NCI-H774 (cell line): ENCODE measurements around the gene CENPH.
A peak's percentile ranks its signal among the peaks of the same experiment; 100 is the strongest.
"Not testable (repeated sequence)": the region's sequence is repeated elsewhere in the genome, so short reads cannot be mapped to it uniquely, and the experiment has no call there.

Experiments
- DNase-seq: peaks from one replicate; lab custom pipeline; 2025; lab: John Stamatoyannopoulos, UW

The CENPH gene

GRCh38 chr5:69209602-69210001, 20.2 kb downstream of the CENPH start:
- DNase-seq, result no peak

DNA sequence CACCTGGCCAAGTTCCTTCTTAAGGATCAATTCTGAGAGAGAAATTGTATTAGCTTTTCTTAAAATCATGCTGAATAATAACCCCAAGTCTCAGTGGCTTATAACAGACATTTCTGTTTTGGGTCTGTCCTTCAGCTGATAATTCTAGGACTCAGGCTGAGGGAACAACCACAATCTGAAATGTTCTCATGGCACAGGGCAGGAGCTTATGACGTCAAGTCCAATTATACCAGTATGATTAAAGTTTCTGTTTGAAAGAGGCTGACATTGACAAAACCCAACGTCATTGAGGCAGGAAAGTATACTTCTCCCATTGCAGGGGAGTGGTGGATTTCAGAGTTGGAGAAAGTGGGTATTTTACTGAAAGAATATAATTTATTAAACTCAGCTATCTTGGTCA, 21.8 kb downstream of the CENPH start:
- no peak for DNase-seq

- no peak for DNase-seq
These were observed 22.6 kb downstream of the CENPH start for GRCh38 chr5:69212022-69212421.

DNA sequence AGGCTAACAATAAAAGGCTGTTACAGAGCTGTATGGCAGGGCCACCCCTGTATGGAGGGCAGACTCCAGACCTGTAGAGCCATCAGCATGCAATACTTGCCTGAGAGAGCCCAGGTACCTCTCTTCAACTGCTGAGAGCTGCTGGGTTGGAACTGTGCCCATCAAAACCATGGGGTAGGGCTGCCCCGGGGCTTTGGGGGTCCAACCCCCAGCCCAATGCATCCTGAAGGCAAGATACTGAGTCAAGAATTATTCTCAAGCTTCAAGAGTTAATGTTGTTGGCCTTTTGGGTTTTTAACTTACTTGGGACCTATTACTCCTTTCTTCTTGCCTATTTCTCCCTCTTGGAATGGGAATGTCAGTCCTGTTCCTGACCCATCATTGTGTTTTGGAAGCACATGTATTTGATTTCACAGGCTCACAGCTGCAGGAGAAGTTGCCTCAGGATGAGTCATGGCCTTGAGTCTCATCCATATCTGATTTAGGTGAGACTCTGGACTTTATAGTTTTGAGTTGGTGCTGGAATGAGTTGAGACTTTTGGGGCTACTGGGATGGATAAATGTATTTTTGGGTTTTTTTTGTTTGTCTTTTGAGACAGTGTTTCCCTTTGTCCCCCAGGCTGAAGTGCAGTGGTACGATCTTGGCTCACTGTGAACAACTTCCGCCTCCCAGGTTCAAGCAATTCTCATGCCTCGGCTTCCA, 24.3 kb downstream of the CENPH start:
- DNase-seq, result no peak

DNA sequence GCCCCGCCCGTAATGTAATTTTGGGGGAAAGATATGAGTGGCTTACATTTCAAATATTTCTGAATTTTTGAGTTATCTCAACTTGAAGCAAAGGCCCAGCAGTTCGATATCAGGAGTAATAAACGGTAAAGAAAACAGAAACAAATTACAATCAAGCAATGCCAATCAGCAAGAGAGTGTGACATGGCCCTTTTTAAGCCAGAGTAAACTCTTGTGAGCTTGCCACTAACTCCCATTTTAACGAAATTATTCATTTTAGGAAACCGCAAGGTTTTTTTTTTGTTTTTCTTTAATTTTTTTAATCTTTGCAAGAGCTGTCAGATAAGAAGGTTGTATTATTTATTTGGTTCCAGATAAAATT, 27.7 kb downstream of the CENPH start:
- no peak for DNase-seq

- DNase-seq, result peak; percentile 88
These were observed 28.5 kb downstream of the CENPH start for GRCh38 chr5:69217548-69218526.

- no peak for DNase-seq
These were observed 30.6 kb downstream of the CENPH start for GRCh38 chr5:69219939-69220338.

GRCh38 chr5:69220371-69220770, 31.0 kb downstream of the CENPH start:
- not testable (repeated sequence) for DNase-seq

GRCh38 chr5:69220833-69221232, 31.4 kb downstream of the CENPH start:
- not testable (repeated sequence) for DNase-seq

- no peak for DNase-seq
These were observed 35.1 kb downstream of the CENPH start for GRCh38 chr5:69224520-69224919.

DNA sequence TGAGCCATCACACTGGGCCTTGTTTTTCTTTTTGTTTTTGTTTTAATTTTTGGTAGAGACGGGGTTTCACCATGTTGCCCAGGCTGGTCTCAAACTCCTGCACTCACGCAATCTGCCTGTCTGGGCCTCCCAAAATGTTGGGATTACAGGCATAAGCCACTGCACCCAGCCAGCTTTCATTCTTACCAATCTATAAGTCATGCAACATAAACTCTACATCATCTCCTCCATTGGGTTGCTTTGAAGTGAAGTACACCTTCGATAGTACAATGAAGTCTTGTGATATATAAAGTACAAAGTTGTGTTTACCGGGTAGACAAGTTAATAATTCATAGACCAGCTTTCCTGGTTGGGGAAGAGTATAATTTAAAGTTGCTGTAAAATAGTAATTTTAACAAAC, 36.5 kb downstream of the CENPH start:
- no peak for DNase-seq

GRCh38 chr5:69230181-69230580, 40.8 kb downstream of the CENPH start:
- DNase-seq, result no peak

- no peak for DNase-seq
These were observed 41.9 kb downstream of the CENPH start for GRCh38 chr5:69231281-69231680.

GRCh38 chr5:69231851-69232250, 42.5 kb downstream of the CENPH start:
- no peak for DNase-seq

- DNase-seq, result peak; percentile 86
These were observed 45.3 kb downstream of the CENPH start, which contains the start of gene CDK7 for GRCh38 chr5:69234457-69235268. TSS of gene CDK7 (plus strand) at chr5:69234886. CDS start at chr5:69234976, 90 bp downstream.

DNA sequence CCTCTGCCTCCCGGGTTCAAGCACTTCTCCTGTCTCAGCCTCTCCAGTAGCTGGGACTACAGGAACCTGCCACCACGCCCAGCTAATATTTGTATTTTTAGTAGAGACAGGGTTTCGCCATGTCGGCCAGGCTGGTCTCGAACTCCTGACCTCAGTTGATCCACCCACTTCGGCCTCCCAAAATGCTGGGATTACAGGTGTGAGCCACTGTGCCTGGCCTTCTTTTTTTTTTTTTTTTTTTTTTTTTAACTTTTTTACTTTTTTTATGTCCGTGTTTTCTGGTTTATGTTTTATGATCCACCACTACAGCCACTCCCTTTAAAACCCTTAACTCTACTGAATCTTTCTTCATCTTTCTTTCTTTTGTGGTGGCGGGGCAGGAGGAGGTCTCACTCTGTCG, 47.4 kb downstream of the CENPH start:
- DNase-seq, result not testable (repeated sequence)

DNA sequence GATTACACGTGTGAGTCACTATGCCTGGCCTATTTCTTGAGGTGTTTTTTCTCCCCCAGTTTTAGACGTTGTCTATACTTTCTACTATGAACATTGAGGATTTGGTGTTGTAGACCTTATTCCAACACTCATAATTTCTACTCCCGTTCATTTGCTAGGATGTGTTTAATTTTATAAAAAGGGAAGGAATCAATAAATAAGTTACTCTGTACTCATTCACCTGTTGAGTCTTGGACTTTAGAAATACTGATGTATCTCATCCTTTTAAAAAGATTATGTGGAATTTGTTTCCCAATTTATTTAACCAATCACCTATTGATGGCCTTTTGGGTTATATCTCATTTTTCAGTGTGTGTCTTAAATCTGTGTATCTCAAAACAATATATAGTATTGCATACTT, 48.5 kb downstream of the CENPH start:
- no peak for DNase-seq

DNA sequence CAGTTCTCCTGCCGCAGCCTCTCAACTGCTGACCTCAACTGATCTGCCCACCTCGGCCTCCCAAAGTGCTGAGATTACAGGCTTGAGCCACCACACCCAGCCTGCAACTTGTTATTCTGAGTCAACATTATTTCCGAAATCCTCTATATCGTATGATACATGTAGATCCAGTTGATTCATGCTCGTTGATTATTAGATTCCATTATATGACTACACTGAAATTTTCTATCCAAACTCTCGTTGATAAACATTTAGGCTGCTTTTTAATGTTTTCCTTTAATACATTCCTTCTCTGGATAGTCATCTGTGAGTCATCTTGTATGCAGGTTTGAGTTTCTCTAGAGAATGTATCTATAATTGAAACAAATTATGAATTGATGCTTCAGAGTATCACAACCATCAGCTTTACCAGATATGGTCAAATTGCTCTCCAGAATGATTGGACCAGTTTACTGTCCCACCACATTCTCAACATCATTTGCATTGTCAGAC, 49.4 kb downstream of the CENPH start:
- DNase-seq, result no peak

DNA sequence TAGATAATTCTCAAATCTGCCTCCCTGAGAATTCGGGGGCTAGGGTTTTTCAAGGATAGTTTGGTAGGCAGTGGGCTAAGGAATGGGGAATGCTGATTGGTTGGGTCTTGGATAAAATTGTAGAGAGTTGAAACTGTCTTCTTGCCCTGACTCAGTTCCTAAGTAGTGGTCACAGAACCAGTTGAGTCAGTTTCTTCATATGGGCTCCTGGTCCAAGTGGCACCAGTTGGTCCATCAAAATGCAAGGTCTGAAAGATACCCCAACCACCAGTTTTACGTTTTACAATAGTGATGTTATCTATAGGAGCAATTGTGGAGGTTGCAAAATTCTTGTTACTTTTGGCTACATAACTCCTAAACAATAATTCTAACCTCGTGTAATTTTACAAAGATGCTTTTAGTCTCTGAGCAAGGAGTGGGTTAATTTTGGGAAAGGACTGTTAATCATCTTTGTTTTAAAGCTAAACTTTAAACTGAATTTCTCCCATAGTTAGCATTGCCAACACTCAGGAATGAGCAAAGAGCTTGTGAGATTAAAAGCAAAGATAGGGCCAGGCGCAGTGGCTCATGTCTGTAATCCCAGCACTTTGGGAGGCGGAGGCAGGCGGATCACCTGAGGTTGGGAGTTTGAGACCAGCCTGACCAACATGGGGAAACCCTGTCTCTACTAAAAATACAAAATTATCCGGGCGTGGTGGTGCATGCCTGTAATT, 53.0 kb downstream of the CENPH start:
- no peak for DNase-seq

DNA sequence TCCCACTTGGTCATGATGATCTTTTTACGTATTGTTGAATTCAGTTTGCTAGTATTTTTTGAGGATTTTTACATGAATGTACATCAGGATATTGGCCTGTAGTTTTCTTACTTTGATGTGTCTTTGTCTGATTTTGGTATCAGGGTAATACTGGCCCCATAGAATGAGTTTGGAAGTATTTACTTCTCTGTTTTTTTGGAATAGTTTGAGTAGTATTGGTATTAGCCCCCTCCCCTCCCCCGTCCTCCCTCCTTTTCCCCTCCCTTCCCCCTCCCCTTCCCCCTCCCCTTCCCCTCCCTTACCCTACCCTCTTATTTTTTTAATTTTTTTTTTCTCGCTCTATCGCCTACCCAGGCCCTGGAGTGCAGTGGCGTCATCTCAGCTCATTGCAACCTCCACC, 55.6 kb downstream of the CENPH start:
- DNase-seq, result no peak

- no peak for DNase-seq
These were observed 58.6 kb downstream of the CENPH start for GRCh38 chr5:69248019-69248418.
